GM19452 (cell line): Measurements from ENCODE around the gene WNT16.

Experiments used
- ATAC-seq: cut with Tn5 transposase; IDR thresholded peaks from one replicate; pipeline ENCODE4 v1.9.1; 2021; ENCODE audit not compliant: unreplicated experiment

Gene WNT16

DNA sequence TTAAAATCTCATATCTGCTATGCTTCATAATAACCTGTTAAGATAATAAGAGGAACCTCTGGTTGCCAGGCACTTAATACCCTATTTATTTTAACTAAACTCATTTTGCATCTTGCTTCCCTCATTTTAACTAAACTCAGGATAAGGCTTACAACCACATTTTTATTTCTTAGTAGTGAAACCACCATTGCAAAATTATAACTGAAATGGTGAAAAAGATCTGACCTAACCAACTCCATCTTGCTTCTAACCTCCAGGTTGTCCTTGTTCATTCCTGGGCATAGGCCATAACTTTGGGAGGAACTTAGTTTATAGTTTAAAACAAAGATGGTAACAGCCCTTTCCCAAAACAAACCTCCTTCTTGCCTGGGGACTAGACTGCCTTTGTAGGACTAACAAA is 61.3 kb downstream of the WNT16 start:
- no peak for ATAC-seq

DNA sequence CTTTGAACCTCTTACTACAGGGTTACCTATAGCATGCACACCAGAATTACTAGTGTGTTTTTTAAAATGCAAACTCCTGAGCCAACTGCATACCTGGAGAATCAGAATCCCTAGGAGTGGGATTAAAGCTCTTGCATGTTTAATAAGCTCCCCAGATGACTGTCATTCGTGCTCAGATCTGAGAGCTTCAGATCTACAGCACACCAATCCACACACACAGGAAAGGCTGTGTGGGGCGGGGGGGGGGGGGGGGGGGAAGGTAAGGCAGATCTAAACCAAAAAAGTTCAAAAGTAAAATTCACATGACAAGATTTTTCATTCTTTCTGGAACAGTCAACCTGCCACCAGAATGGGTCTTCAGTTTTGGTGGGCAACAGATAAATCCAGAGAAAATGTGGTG is 61.8 kb downstream of the WNT16 start:
- no peak for ATAC-seq
